PFSK-1 (cell line): Measurements from ENCODE around the gene NDRG4.

Experiments used
- FOXP2 ChIP-seq: optimal IDR thresholded peaks from 2 replicates; pipeline ENCODE3; 2011; ENCODE audit warnings: borderline replicate concordance, control low read depth, inconsistent platforms; ENCODE audit not compliant: insufficient read depth; ENCODE audit errors: extremely low read length, extremely low read depth
- POLR2AphosphoS5 ChIP-seq: IDR thresholded peaks from 2 replicates; pipeline ENCODE4 v1.6.1; 2012; ENCODE audit warnings: low read depth, mild to moderate bottlenecking, control low read depth, low read length, moderate library complexity
- SIN3A ChIP-seq: IDR thresholded peaks from 2 replicates; pipeline ENCODE4 v1.6.1; 2012; ENCODE audit warnings: mild to moderate bottlenecking, low read length, moderate library complexity, borderline replicate concordance; ENCODE audit not compliant: insufficient read depth
- TAF1 ChIP-seq: IDR thresholded peaks from 2 replicates; pipeline ENCODE4 v1.6.1; 2012; ENCODE audit warnings: low read length, control low read depth, borderline replicate concordance; ENCODE audit not compliant: insufficient read depth
- TF ChIP-seq, protein P1 (sequence below), 2 experiments: IDR thresholded peaks; 2 replicates each; pipeline versions ENCODE4 v1.6.1 to v1.8.0; 2011 to 2012; ENCODE audit warnings: low read depth in 2 of 2, low read length in 2 of 2, control low read depth in 1 of 2, inconsistent platforms in 1 of 2, mild to moderate bottlenecking in 1 of 2, moderate library complexity in 1 of 2; ENCODE audit not compliant: insufficient read depth in 1 of 2

NDRG4 gene

GRCh38 chr16:58536278-58536677 lies 36.3 kb downstream of the NDRG4 start:
- TF ChIP-seq FOXP2 (no peak), TAF1 (no peak), POLR2AphosphoS5 (no peak), SIN3A (no peak)
- TF ChIP-seq, protein P1, sequence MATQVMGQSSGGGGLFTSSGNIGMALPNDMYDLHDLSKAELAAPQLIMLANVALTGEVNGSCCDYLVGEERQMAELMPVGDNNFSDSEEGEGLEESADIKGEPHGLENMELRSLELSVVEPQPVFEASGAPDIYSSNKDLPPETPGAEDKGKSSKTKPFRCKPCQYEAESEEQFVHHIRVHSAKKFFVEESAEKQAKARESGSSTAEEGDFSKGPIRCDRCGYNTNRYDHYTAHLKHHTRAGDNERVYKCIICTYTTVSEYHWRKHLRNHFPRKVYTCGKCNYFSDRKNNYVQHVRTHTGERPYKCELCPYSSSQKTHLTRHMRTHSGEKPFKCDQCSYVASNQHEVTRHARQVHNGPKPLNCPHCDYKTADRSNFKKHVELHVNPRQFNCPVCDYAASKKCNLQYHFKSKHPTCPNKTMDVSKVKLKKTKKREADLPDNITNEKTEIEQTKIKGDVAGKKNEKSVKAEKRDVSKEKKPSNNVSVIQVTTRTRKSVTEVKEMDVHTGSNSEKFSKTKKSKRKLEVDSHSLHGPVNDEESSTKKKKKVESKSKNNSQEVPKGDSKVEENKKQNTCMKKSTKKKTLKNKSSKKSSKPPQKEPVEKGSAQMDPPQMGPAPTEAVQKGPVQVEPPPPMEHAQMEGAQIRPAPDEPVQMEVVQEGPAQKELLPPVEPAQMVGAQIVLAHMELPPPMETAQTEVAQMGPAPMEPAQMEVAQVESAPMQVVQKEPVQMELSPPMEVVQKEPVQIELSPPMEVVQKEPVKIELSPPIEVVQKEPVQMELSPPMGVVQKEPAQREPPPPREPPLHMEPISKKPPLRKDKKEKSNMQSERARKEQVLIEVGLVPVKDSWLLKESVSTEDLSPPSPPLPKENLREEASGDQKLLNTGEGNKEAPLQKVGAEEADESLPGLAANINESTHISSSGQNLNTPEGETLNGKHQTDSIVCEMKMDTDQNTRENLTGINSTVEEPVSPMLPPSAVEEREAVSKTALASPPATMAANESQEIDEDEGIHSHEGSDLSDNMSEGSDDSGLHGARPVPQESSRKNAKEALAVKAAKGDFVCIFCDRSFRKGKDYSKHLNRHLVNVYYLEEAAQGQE (IDR thresholded peaks at IDR 0.05; ENCODE audit: insufficient read depth in 1 of 2, low read depth in 2 of 2, low read length in 2 of 2), result no peak

DNA sequence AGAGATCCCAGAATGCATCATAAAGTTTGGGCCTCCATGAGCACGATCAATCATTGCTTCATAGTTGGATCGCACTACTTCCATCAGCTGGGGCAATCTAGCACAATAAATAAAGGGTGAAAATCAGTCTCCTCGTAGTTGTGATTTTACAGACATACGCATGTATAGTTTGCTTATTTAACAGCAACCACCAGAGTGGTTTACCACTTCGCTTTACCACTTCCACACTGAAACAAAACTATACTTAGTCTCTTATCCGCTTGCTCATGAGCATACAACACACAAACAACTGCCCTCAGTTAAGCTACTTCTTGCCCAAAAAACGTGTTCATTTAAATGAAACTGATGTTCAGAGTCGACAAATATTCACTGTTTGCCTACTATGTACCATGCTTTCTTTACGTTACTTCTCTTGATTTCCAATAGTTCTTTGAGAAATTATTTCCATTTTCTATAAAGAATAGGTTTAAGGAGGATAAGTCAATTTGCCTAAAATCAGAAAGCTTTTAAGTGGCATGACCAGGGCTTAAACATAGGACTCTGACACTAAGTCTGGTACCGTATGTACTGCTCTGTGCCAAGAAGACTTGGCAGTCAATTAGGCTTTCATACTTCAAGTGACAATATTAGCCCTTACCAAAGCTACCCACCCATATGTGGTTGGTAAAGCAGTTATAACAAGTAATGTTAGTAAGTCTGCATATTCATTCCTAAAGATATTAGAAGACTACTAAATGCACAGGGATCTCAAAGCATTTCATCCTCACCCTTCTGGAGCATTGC lies 37.4 kb downstream of the NDRG4 start:
- no peak for TF ChIP-seq TAF1
- no peak for TF ChIP-seq SIN3A

- TF ChIP-seq FOXP2 (no peak), TAF1 (no peak), POLR2AphosphoS5 (no peak)
- TF ChIP-seq, protein P1 (IDR thresholded peaks at IDR 0.05; ENCODE audit: insufficient read depth in 1 of 2, low read depth in 2 of 2, low read length in 2 of 2), result no peak
These were observed 41.8 kb downstream of the NDRG4 start for GRCh38 chr16:58541711-58542110.

DNA sequence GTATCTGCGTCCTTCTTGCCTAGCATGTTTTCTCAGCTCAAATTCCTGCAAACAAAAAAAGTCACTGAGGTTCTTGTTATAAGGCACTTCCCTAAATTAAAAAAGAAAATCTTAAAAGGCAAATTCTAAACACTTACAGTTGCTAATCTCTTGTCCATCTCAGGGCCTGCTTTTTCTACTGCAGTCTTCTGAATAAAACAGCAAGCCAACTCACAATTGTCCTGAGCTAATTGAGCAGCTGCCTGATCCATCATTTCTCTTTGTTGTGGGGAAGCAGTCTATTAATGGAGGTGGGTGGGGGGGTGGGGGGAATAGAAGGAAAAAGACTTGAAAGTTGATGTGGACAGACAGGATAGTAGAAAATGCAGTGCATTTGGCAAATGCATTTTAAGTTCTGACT lies 42.3 kb downstream of the NDRG4 start:
- TF ChIP-seq POLR2AphosphoS5, result no peak
- TF ChIP-seq, protein P1 (IDR thresholded peaks at IDR 0.05; ENCODE audit: insufficient read depth in 1 of 2, low read depth in 2 of 2, low read length in 2 of 2), result no peak
- TF ChIP-seq SIN3A, result no peak
- TF ChIP-seq TAF1, result no peak
- TF ChIP-seq FOXP2, result no peak

DNA sequence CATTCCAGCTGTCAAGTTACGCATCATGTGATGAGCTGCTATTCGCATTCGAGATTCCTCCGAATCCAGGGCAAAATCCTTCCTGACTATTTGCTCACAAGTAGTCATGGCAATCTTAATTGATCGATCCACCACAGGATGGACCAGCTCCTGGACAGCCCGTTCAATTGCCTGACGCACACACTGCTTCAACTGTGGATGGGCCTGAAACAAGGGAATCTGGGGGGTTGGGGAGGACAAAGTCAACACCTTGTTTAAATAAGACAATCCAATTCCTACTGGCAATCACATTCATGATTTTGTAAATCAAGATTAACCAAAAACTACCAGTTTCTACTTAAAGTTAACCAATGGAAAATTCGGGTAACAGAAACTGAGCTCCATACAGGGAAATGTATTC lies 43.7 kb downstream of the NDRG4 start:
- no peak for TF ChIP-seq SIN3A
- TF ChIP-seq FOXP2, result no peak
- TF ChIP-seq TAF1, result no peak
- TF ChIP-seq, protein P1 (IDR thresholded peaks at IDR 0.05; ENCODE audit: insufficient read depth in 1 of 2, low read depth in 2 of 2, low read length in 2 of 2), result no peak
- no peak for TF ChIP-seq POLR2AphosphoS5

DNA sequence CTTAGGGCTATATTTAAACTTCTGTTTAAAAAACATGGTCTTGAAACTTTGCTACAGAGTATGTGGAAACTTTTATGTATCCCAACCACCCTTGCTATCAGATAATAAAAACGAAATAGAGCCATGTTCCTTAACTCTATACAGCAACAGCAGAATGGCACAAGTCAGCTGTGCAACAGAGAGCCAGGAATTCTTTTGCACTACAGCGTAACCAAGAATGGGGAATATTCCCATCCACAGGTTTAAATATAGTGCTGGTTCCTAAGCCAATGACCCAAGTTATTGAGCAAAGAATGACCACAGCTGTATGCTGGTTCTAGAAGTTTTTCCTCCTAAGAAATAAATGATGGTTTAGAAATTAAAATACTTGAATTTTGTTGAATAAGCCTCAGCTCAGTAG lies 48.4 kb downstream of the NDRG4 start:
- TF ChIP-seq SIN3A (no peak), FOXP2 (no peak), POLR2AphosphoS5 (no peak), TAF1 (no peak)
- TF ChIP-seq, protein P1 (IDR thresholded peaks at IDR 0.05; ENCODE audit: insufficient read depth in 1 of 2, low read depth in 2 of 2, low read length in 2 of 2), result no peak
